GM12878 (cell line): ENCODE results near the gene HEMK1. TPM values are rescaled to one million over a fixed set of nuclear protein-coding genes. Genes with fewer than 3 reads are reported as not detected.

Source experiments
- ATAC-seq: fragments of 200-7000 bp; cut with Tn5 transposase; 3 replicates; pipeline ENCODE4 v1.9.1; 2020; ENCODE audit warnings: mild to moderate bottlenecking, moderate library complexity
- BruUV-seq: library from RNA; stranded (reverse); fragments of 400-500 nt; replicated peaks from 2 replicates; lab custom pipeline; 2021; lab: Mats Ljungman, UMichigan
- CTCF ChIA-PET: fragments of 300-600 bp; sonication (Branson Sonifier 250); formaldehyde crosslinking; extraction: SDS; loops from one replicate; lab custom pipeline; 2021; ENCODE audit warnings: inconsistent platforms; lab: Yijun Ruan, JAX
- POLR2A ChIA-PET: fragments of 350-600 bp; formaldehyde crosslinking; extraction: SDS; loops from one replicate; lab custom pipeline; 2021; ENCODE audit warnings: inconsistent platforms; lab: Charles Lee
- RAD21 ChIA-PET: fragments of 300-600 bp; sonication (Branson Sonifier 250); formaldehyde crosslinking; loops from one replicate; lab custom pipeline; 2023; ENCODE audit warnings: antibody characterized with exemption; ENCODE audit not compliant: unreplicated experiment; lab: Charles Lee
- SMC1A ChIA-PET: fragments of 300-600 bp; sonication (Branson Sonifier 250); formaldehyde crosslinking; loops from one replicate; lab custom pipeline; 2023; ENCODE audit not compliant: unreplicated experiment, uncharacterized antibody; lab: Charles Lee
- DNase-seq: peaks from one replicate; pipeline ENCODE4 v3.0.0-alpha.2; 2011; ENCODE audit warnings: low read depth, low spot score
- FAIRE-seq: peaks from 3 replicates; lab custom pipeline; 2011; peaks lifted over from hg19 to GRCh38; lab: Jason Lieb, UNC
- H2AFZ ChIP-seq: 2 replicates; pipeline ENCODE4 v1.6.0; 2011; ENCODE audit warnings: low read depth, low read length, control low read depth; ENCODE audit not compliant: control insufficient read depth
- H3K27ac ChIP-seq: 2 replicates; pipeline ENCODE4 v1.5.1; 2011; ENCODE audit warnings: control low read depth; ENCODE audit not compliant: control insufficient read depth, insufficient read depth
- H3K27me3 ChIP-seq, 2 experiments: replicated peaks in 1 of 2; 2 replicates each; pipeline versions ENCODE4 v1.6.0 to v1.6.1; 2011; ENCODE audit warnings: low read length in 1 of 2; ENCODE audit not compliant: control insufficient read depth in 2 of 2, insufficient read depth in 2 of 2
- H3K36me3 ChIP-seq, 2 experiments: 2 replicates each; pipeline ENCODE4 v1.5.1; 2011; ENCODE audit warnings: low read length in 1 of 2; ENCODE audit not compliant: control insufficient read depth in 2 of 2, insufficient read depth in 2 of 2
- H3K4me1 ChIP-seq: 2 replicates; pipeline ENCODE4 v1.6.1; 2011; ENCODE audit warnings: mild to moderate bottlenecking, low read length, moderate library complexity, mixed read lengths; ENCODE audit not compliant: control insufficient read depth, insufficient read depth
- H3K4me2 ChIP-seq: 2 replicates; pipeline ENCODE4 v1.6.0; 2011; ENCODE audit warnings: control low read depth; ENCODE audit not compliant: control insufficient read depth, insufficient read depth
- H3K4me3 ChIP-seq: fragments of 200-600 bp; sonication (generic); 2 replicates; pipeline ENCODE4 v1.5.1; 2016
- H3K79me2 ChIP-seq: 2 replicates; pipeline ENCODE4 v1.6.0; 2011; ENCODE audit warnings: low read length; ENCODE audit not compliant: control insufficient read depth, insufficient read depth
- H3K9ac ChIP-seq: 2 replicates; pipeline ENCODE4 v1.8.0; 2011; ENCODE audit warnings: low read length, control low read depth, mixed read lengths; ENCODE audit not compliant: control insufficient read depth, insufficient read depth
- H3K9me3 ChIP-seq: replicated peaks from 3 replicates; pipeline ENCODE4 v1.5.1; 2011; ENCODE audit warnings: mild to moderate bottlenecking, low read length; ENCODE audit not compliant: control insufficient read depth, insufficient read depth
- H4K20me1 ChIP-seq: 2 replicates; pipeline ENCODE4 v1.6.0; 2011; ENCODE audit not compliant: control insufficient read depth, insufficient read depth
- BMI1 ChIP-seq: fragments of 450-650 bp; IDR thresholded peaks from 2 replicates; pipeline ENCODE4 v1.6.1; 2016; ENCODE audit warnings: mild to moderate bottlenecking, moderate library complexity, borderline replicate concordance
- CHD1 ChIP-seq: IDR thresholded peaks from 2 replicates; pipeline ENCODE4 v1.6.1; 2012; ENCODE audit warnings: low read depth, low read length, improper control_type of control experiment
- CTCF ChIP-seq, 3 experiments: IDR thresholded peaks in 2 of 3; conservative IDR thresholded peaks in 1 of 3; 2 replicates each; pipeline ENCODE4 v1.5.1; 2011; ENCODE audit warnings: low read depth in 3 of 3, low read length in 3 of 3, mild to moderate bottlenecking in 3 of 3, control low read depth in 2 of 3, moderate library complexity in 2 of 3, inconsistent platforms in 1 of 3, mixed read lengths in 1 of 3; ENCODE audit not compliant: control insufficient read depth in 2 of 3, insufficient read depth in 1 of 3; ENCODE audit errors: extremely low read depth in 1 of 3
- E2F8 ChIP-seq: fragments of 450-650 bp; IDR thresholded peaks from 2 replicates; pipeline ENCODE4 v1.6.1; 2018; ENCODE audit warnings: mild to moderate bottlenecking, low read depth, moderate library complexity; ENCODE audit not compliant: partially characterized antibody
- RAD21 ChIP-seq: IDR thresholded peaks from 2 replicates; pipeline ENCODE4 v1.6.1; 2011; ENCODE audit warnings: mild to moderate bottlenecking, low read depth, low read length, moderate library complexity; ENCODE audit not compliant: insufficient read depth
- SKIL ChIP-seq: fragments of 450-650 bp; IDR thresholded peaks from 2 replicates; pipeline ENCODE4 v1.6.1; 2017; ENCODE audit warnings: mild to moderate bottlenecking, low read depth, inconsistent platforms; ENCODE audit not compliant: poor library complexity, severe bottlenecking
- SPI1 ChIP-seq: IDR thresholded peaks from 2 replicates; pipeline ENCODE4 v1.6.1; 2011; ENCODE audit warnings: low read depth, mild to moderate bottlenecking, low read length, moderate library complexity, borderline replicate concordance; ENCODE audit not compliant: insufficient read depth
- YY1 ChIP-seq: IDR thresholded peaks from 2 replicates; pipeline ENCODE4 v1.6.1; 2011; ENCODE audit warnings: low read depth, mild to moderate bottlenecking, low read length
- WGBS: methylation state at CpG from one replicate; pipeline ENCODE4 v1.1.6; 2016; ENCODE audit warnings: low lambda C conversion rate; ENCODE audit not compliant: insufficient replicate concordance, insufficient coverage; ENCODE audit errors: missing lambda C conversion rate; 5-methylcytosine and 5-hydroxymethylcytosine counted together
- in situ Hi-C: fragments of 300-500 bp; cut with MboI; formaldehyde crosslinking; loops from 9 replicates; pipeline ENCODE4 v1.14.3; 2018; ENCODE audit warnings: mixed read lengths
- intact Hi-C: fragments of 100-400 bp; cut with micrococcal nuclease; formaldehyde crosslinking; loops from one replicate; pipeline ENCODE4 v1.14.2; 2022; ENCODE audit not compliant: unreplicated experiment
- polyA plus RNA-seq, 11 experiments: library from polyadenylated mRNA; depleted of rRNA in 4 of 11; unstranded in 6 of 11; stranded (reverse) in 5 of 11; fragments of >200 nt; fragmentation: Nextera tagmentation in 4 of 11; fragmentation: Illumina TruSeq in 1 of 11; extraction: Ambion mirVana in 4 of 11; extraction: Trizol in 1 of 11; gene quantifications; 1 replicate in 1 of 11; 2 replicates in 10 of 11; pipeline versions ENCODE4 v1.2.1 to v1.2.3, GENCODE V29; 2011 to 2016; ENCODE audit warnings: inconsistent platforms in 2 of 11, missing spikeins in 2 of 11, low read depth in 1 of 11
- total RNA-seq, 4 experiments: library from RNA; depleted of rRNA in 3 of 4; stranded (reverse); fragments of >200 nt in 3 of 4; fragmentation: Illumina TruSeq in 1 of 4; extraction: Trizol in 1 of 4; gene quantifications; 2 replicates each; pipeline versions ENCODE4 v1.2.1 to v1.2.3, GENCODE V29; 2013 to 2021

Gene HEMK1
- total and polyA plus RNA-seq, 10 of the 15 experiments (the other 5 are each of a cell fraction or from before 2014, with no cell fraction given) = 2.8 to 19.0 (median 12.0) TPM

DNA sequence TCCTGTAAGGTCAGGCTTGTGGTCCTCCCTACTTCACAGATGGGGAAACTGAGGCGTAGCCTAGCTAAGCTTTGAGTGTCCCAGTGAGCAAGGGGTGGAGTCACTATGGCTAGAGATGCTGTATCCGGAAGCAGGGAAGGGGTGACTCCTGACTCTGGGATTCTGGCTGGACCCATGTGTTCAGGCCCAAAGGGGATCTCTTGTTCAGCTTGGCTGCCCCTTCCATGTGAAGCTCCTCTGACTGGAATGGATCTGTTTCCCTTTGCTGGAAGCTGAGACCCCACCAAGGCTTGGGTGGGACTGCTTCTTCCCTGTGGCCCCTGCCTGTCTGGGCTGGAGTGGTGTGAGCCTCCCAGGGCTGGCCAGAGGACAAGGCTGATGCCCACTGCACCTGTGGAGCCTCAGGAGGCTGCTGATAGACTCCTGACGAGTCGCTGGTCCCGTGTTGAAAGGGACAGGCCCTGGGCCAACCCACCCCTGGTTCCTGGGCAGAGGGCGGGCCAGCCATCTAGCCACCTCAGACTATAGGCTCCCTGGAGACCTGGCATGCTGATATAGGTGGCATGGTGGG, 48.7 kb downstream of the HEMK1 start (continued):
- TF ChIP-seq E2F8 (no peak), BMI1 (no peak), YY1 (no peak), SKIL (no peak)

GRCh38 chr3:50620420-50620819, 51.1 kb downstream of the HEMK1 start:
- BruUV-seq = no TSS peak
- intact Hi-C loops = no loop called here

More at GRCh38 chr3:50620420-50620819, 51.1 kb downstream of the HEMK1 start:
- Histone ChIP-seq H3K4me3 (no peak overlapping the region), H3K36me3 (no peaks in the 10 kb centered on the region), H2AFZ (no peak overlapping the region), H3K9me3 (no peaks in the 10 kb centered on the region), H3K9ac (no peak overlapping the region), H4K20me1 (no peaks in the 10 kb centered on the region), H3K27me3 (no peaks in the 10 kb centered on the region), H3K4me2 (peak overlapping the region; percentile 11), H3K79me2 (peaks cover 4% of the 10 kb centered on the region), H3K4me1 (peaks cover 33% of the 10 kb centered on the region), H3K27ac (no peak overlapping the region)
- CTCF ChIA-PET = interaction anchor here (0.7 to 13.9 kb wide), 10 partner anchors 8 to 752 kb away, joined by 3 to 410 read pairs (median 7); partner anchors contain the start of genes C3orf18 and HEMK1
- DNase-seq (no peak), ATAC-seq (peak; percentile 3), FAIRE-seq (no peak)
- 100% methylated on average over 1 of the region's 1 CpG for WGBS
- no peak for TF ChIP-seq RAD21
- peak; percentile 67; the same call in 1 of the 2 replicates for TF ChIP-seq SPI1
- TF ChIP-seq CHD1 = no peak
- TF ChIP-seq CTCF (IDR thresholded peaks at IDR 0.05 in 2 of 3, conservative IDR thresholded peaks at IDR 0.05 in 1 of 3; ENCODE audit: control insufficient read depth in 2 of 3, extremely low read depth in 1 of 3, insufficient read depth in 1 of 3, low read depth in 3 of 3, low read length in 3 of 3) = 0 out of 6 replicates have a peak, but pooled peaks of 1 of the 3 experiments have one; percentile 8
- SMC1A ChIA-PET = interaction anchor here (1.4 to 7.5 kb wide), 6 partner anchors 8 to 51 kb away, joined by 4 to 81 read pairs (median 6); partner anchors contain the start of gene HEMK1
- RAD21 ChIA-PET = interaction anchor here (0.6 to 12.9 kb wide), 6 partner anchors 12 to 877 kb away, joined by 3 to 244 read pairs (median 6); partner anchors contain the start of genes C3orf18 and HEMK1
- POLR2A ChIA-PET = interaction anchor here (0.6 to 3.6 kb wide), 4 partner anchors 8 to 765 kb away, joined by 3 to 16 read pairs (median 7); partner anchors contain the start of genes C3orf18, HEMK1 and MANF
- in situ Hi-C loops = loop anchor here (25.0 kb wide), 1 partner anchor 1067 kb away; no protein-coding TSS in a partner anchor
